ENCODE measurements around the gene PARD3.

PARD3 gene

DNA sequence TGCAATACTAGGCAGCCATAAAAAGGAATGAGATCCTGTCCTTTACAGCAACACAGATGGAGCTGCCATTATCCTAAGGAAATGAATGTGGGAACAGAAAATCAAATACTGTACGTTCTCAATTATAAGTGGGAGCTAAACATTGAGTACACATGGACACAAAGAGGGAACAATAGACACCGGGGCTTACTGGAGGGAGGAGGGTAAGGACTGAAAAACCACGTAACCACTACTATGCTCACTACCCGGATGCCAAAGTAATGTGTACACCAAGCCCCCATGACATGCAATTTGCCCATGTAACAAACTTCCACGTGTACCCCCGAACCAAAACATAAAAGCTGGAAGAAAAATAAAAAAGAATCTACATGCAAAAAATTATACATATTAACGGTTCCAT lies 587.0 kb downstream of the PARD3 start:
- H3K79me1 ChIP-seq (ENCODE audit: low read length), result no peaks in the 10 kb centered on the region
- no peak overlapping the region for H4K91ac ChIP-seq (ENCODE audit: low read depth, low read length)
- no peaks in the 10 kb centered on the region for H3K36me3 ChIP-seq (ENCODE audit: control insufficient read depth in 1 of 2, insufficient read depth in 2 of 2, low read length in 2 of 2)
- H3K4ac ChIP-seq (ENCODE audit: low read depth, low read length), result no peak overlapping the region
- H3K27me3 ChIP-seq (ENCODE audit: insufficient read depth, low read length), result no peaks in the 10 kb centered on the region
- H2BK120ac ChIP-seq (ENCODE audit: insufficient read depth, low read length, poor library complexity), result no peak overlapping the region
- no peaks in the 10 kb centered on the region for H3K9me3 ChIP-seq (ENCODE audit: insufficient read depth, low read depth, low read length)
- H2BK5ac ChIP-seq (ENCODE audit: low read depth, low read length, poor library complexity), result no peak overlapping the region
- no peak overlapping the region for H3K23ac ChIP-seq (ENCODE audit: low read length)
- no peak overlapping the region for H2AFZ ChIP-seq (ENCODE audit: insufficient read depth, low read length, poor library complexity)
- H3K27ac ChIP-seq (ENCODE audit: low read depth, low read length), result no peak overlapping the region
- no peak overlapping the region for H2AK5ac ChIP-seq (ENCODE audit: low read length)
- H4K12ac ChIP-seq (ENCODE audit: low read depth, low read length), result no peak overlapping the region
- no peak overlapping the region for H3K4me3 ChIP-seq (ENCODE audit: low read depth, low read length)
- H2BK12ac ChIP-seq (ENCODE audit: low read length), result no peak overlapping the region
- peaks cover 0 to 2% of the 10 kb centered on the region in 2 experiments for H3K4me1 ChIP-seq (ENCODE audit: control insufficient read depth in 1 of 2, insufficient read depth in 2 of 2, low read length in 2 of 2)
- no peaks in the 10 kb centered on the region for H3K79me2 ChIP-seq (ENCODE audit: control insufficient read depth, insufficient read depth, low read length, poor library complexity)
- WGBS (ENCODE audit: extremely low coverage, insufficient coverage, insufficient read length), result no CpG with 5 or more reads among the region's 7 CpGs
- no peak overlapping the region for H3K4me2 ChIP-seq (ENCODE audit: low read length)
- no peak overlapping the region for H3K9ac ChIP-seq (ENCODE audit: low read length)
- no peak overlapping the region for H3K14ac ChIP-seq (ENCODE audit: low read length)
- DNase-seq, result no peak
- H3K18ac ChIP-seq (ENCODE audit: low read length), result no peak overlapping the region
- H4K8ac ChIP-seq (ENCODE audit: low read depth, low read length), result no peak overlapping the region

DNA sequence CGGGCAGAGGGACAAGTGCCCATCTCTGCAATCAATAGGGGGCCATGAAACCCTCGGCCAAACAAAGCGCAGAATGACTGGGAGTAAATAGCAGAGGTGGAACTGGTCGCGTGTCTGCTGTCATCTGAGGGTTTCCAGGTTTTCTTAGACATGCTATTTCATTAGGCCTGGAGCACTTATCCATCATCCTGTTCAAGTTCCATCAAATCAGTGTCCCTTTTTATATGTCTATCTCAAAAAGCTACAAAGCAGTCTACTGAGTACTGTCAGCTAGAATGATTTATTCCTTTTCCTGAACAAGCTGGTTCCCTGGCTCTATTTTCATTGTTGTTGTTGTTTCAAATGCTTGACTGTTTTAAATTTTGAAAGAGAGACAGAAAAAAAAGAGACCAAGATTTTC lies 590.5 kb downstream of the PARD3 start:
- Histone ChIP-seq H3K4me3 (ENCODE audit: low read depth, low read length) (no peak overlapping the region), H4K12ac (ENCODE audit: low read depth, low read length) (no peak overlapping the region), H3K14ac (ENCODE audit: low read length) (no peak overlapping the region), H4K8ac (ENCODE audit: low read depth, low read length) (no peak overlapping the region), H4K91ac (ENCODE audit: low read depth, low read length) (no peak overlapping the region), H3K36me3 (ENCODE audit: control insufficient read depth in 1 of 2, insufficient read depth in 2 of 2, low read length in 2 of 2) (no peaks in the 10 kb centered on the region), H3K4me1 (ENCODE audit: control insufficient read depth in 1 of 2, insufficient read depth in 2 of 2, low read length in 2 of 2) (peaks cover 0 to 2% of the 10 kb centered on the region in 2 experiments), H3K9ac (ENCODE audit: low read length) (no peak overlapping the region), H2BK5ac (ENCODE audit: low read depth, low read length, poor library complexity) (no peak overlapping the region), H2AFZ (ENCODE audit: insufficient read depth, low read length, poor library complexity) (no peak overlapping the region), H3K4ac (ENCODE audit: low read depth, low read length) (no peak overlapping the region), H3K18ac (ENCODE audit: low read length) (no peak overlapping the region), H3K79me1 (ENCODE audit: low read length) (no peaks in the 10 kb centered on the region), H2BK120ac (ENCODE audit: insufficient read depth, low read length, poor library complexity) (no peak overlapping the region), H3K9me3 (ENCODE audit: insufficient read depth, low read depth, low read length) (no peaks in the 10 kb centered on the region), H3K23ac (ENCODE audit: low read length) (no peak overlapping the region), H3K27ac (ENCODE audit: low read depth, low read length) (no peak overlapping the region), H2AK5ac (ENCODE audit: low read length) (no peak overlapping the region), H2BK12ac (ENCODE audit: low read length) (no peak overlapping the region), H3K4me2 (ENCODE audit: low read length) (no peak overlapping the region), H3K27me3 (ENCODE audit: insufficient read depth, low read length) (no peaks in the 10 kb centered on the region), H3K79me2 (ENCODE audit: control insufficient read depth, insufficient read depth, low read length, poor library complexity) (no peaks in the 10 kb centered on the region)
- DNase-seq, result no peak
- WGBS (ENCODE audit: extremely low coverage, insufficient coverage, insufficient read length), result no CpG with 5 or more reads among the region's 5 CpGs

DNA sequence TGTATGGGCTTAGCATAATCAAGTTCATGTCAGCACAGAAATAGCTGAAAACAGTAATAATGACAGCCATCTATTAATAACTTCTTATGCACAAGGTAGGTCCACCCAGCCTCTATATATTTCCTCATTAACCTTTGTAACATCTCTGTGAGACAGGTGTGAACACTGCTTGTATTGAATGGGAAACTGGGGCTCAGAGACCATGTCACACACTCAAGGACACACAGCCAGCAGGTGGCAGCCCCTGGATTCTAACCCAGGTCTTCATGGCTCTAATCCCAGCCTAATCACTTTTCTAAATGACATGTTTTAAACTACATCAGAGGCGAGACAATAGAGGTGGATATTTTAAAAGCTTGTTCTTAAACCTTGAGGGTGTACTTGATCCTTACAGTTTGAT lies 591.4 kb downstream of the PARD3 start:
- Histone ChIP-seq H4K8ac (ENCODE audit: low read depth, low read length) (no peak overlapping the region), H3K27ac (ENCODE audit: low read depth, low read length) (no peak overlapping the region), H2BK120ac (ENCODE audit: insufficient read depth, low read length, poor library complexity) (no peak overlapping the region), H3K18ac (ENCODE audit: low read length) (no peak overlapping the region), H3K36me3 (ENCODE audit: control insufficient read depth in 1 of 2, insufficient read depth in 2 of 2, low read length in 2 of 2) (no peaks in the 10 kb centered on the region), H3K23ac (ENCODE audit: low read length) (no peak overlapping the region), H3K9me3 (ENCODE audit: insufficient read depth, low read depth, low read length) (no peaks in the 10 kb centered on the region), H3K4me3 (ENCODE audit: low read depth, low read length) (no peak overlapping the region), H3K14ac (ENCODE audit: low read length) (no peak overlapping the region), H3K79me2 (ENCODE audit: control insufficient read depth, insufficient read depth, low read length, poor library complexity) (no peaks in the 10 kb centered on the region), H3K4me1 (ENCODE audit: control insufficient read depth in 1 of 2, insufficient read depth in 2 of 2, low read length in 2 of 2) (peaks cover 0 to 2% of the 10 kb centered on the region in 2 experiments), H3K4ac (ENCODE audit: low read depth, low read length) (no peak overlapping the region), H2AK5ac (ENCODE audit: low read length) (no peak overlapping the region), H2AFZ (ENCODE audit: insufficient read depth, low read length, poor library complexity) (no peak overlapping the region), H3K9ac (ENCODE audit: low read length) (no peak overlapping the region), H3K79me1 (ENCODE audit: low read length) (no peaks in the 10 kb centered on the region), H3K27me3 (ENCODE audit: insufficient read depth, low read length) (no peaks in the 10 kb centered on the region), H4K12ac (ENCODE audit: low read depth, low read length) (no peak overlapping the region), H4K91ac (ENCODE audit: low read depth, low read length) (no peak overlapping the region), H3K4me2 (ENCODE audit: low read length) (no peak overlapping the region), H2BK5ac (ENCODE audit: low read depth, low read length, poor library complexity) (no peak overlapping the region), H2BK12ac (ENCODE audit: low read length) (no peak overlapping the region)
- no CpG with 5 or more reads among the region's 1 CpG for WGBS (ENCODE audit: extremely low coverage, insufficient coverage, insufficient read length)
- no peak for DNase-seq

DNA sequence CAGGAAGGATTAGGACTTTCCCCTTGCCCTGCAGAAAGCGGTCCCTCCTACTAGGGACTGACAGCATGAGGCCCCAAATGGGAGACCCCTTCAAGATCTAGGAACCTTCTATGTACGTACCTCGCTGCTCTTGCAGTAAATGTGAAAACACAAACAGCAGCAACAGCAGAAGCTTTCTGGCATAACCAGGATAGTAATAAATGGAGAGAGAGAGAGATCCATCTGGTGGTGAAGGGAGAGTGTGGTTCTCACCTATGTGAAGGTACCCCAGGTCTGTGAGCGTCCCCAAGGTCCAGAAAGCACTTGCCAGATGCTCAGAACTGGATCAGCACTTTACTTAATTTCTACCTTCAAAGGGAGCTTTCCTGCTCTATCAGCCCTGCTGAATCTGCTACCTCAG lies 592.7 kb downstream of the PARD3 start:
- Histone ChIP-seq H4K8ac (ENCODE audit: low read depth, low read length) (no peak overlapping the region), H3K9me3 (ENCODE audit: insufficient read depth, low read depth, low read length) (no peaks in the 10 kb centered on the region), H3K4me3 (ENCODE audit: low read depth, low read length) (no peak overlapping the region), H2BK5ac (ENCODE audit: low read depth, low read length, poor library complexity) (no peak overlapping the region), H3K9ac (ENCODE audit: low read length) (no peak overlapping the region), H2BK12ac (ENCODE audit: low read length) (no peak overlapping the region), H3K4me1 (ENCODE audit: control insufficient read depth in 1 of 2, insufficient read depth in 2 of 2, low read length in 2 of 2) (peaks cover 0 to 2% of the 10 kb centered on the region in 2 experiments), H4K12ac (ENCODE audit: low read depth, low read length) (no peak overlapping the region), H2BK120ac (ENCODE audit: insufficient read depth, low read length, poor library complexity) (no peak overlapping the region), H3K14ac (ENCODE audit: low read length) (no peak overlapping the region), H3K23ac (ENCODE audit: low read length) (no peak overlapping the region), H3K27ac (ENCODE audit: low read depth, low read length) (no peak overlapping the region), H3K4me2 (ENCODE audit: low read length) (no peak overlapping the region), H3K79me2 (ENCODE audit: control insufficient read depth, insufficient read depth, low read length, poor library complexity) (no peaks in the 10 kb centered on the region), H3K27me3 (ENCODE audit: insufficient read depth, low read length) (no peaks in the 10 kb centered on the region), H3K18ac (ENCODE audit: low read length) (no peak overlapping the region), H3K36me3 (ENCODE audit: control insufficient read depth in 1 of 2, insufficient read depth in 2 of 2, low read length in 2 of 2) (no peaks in the 10 kb centered on the region), H2AFZ (ENCODE audit: insufficient read depth, low read length, poor library complexity) (no peak overlapping the region), H2AK5ac (ENCODE audit: low read length) (no peak overlapping the region), H3K79me1 (ENCODE audit: low read length) (no peaks in the 10 kb centered on the region), H3K4ac (ENCODE audit: low read depth, low read length) (no peak overlapping the region), H4K91ac (ENCODE audit: low read depth, low read length) (no peak overlapping the region)
- no peak for DNase-seq
- no CpG with 5 or more reads among the region's 4 CpGs for WGBS (ENCODE audit: extremely low coverage, insufficient coverage, insufficient read length)

Data from trophoblast cell (in vitro differentiated cells and primary cell).